Measurements from ENCODE around the gene ADAMTS17. TPM values are rescaled to one million over a fixed set of nuclear protein-coding genes. Genes with fewer than 3 reads are reported as not detected.

ADAMTS17 gene
- total RNA-seq, 8 experiments from 2014 or later, result 0.33 to 2.1 (median 1.1) TPM

- in situ Hi-C loops (cut with MboI; ENCODE audit: low pct_unique_long_range_greater_than_20kb in 2 of 9, low sequenced_read_pairs in 9 of 9, unreplicated experiment in 9 of 9), result loop anchor here in 1 of 9 experiments (25.0 kb wide), 1 partner anchor 380 kb away; the partner anchor contains the start of gene ADAMTS17
- no peak overlapping the region for H3K4me3 ChIP-seq
- no peak overlapping the region for H3K27ac ChIP-seq
- 6 to 100% (median 82%) methylated on average over 1 to 14 of the region's 19 CpGs; no CpG with 5 or more reads in 2 of the 10 experiments for WGBS, 10 experiments
- ATAC-seq (replicated peaks in 6 of 8), result no peak
- no peaks in the 10 kb centered on the region for H3K4me1 ChIP-seq (replicated peaks in 1 of 2)
These were observed 384.7 kb downstream of the ADAMTS17 start for GRCh38 chr15:99956820-99957641.

- in situ Hi-C loops (cut with MboI; ENCODE audit: low pct_unique_long_range_greater_than_20kb in 2 of 9, low sequenced_read_pairs in 9 of 9, unreplicated experiment in 9 of 9), result loop anchor here in 1 of 9 experiments (25.0 kb wide), 1 partner anchor 381 kb away; the partner anchor contains the start of gene ADAMTS17
- WGBS, 10 experiments, result 20 to 77% methylated on average over 2 to 4 of the region's 11 CpGs; no CpG with 5 or more reads in 8 of the 10 experiments
- Histone ChIP-seq H3K4me3 (no peak overlapping the region), H3K4me1 (replicated peaks in 1 of 2) (no peaks in the 10 kb centered on the region), H3K27ac (no peak overlapping the region)
- peak in 2 of 8 experiments; percentile 18 to 21 for ATAC-seq (replicated peaks in 6 of 8)
These were observed 385.6 kb downstream of the ADAMTS17 start for GRCh38 chr15:99956022-99956775.

DNA sequence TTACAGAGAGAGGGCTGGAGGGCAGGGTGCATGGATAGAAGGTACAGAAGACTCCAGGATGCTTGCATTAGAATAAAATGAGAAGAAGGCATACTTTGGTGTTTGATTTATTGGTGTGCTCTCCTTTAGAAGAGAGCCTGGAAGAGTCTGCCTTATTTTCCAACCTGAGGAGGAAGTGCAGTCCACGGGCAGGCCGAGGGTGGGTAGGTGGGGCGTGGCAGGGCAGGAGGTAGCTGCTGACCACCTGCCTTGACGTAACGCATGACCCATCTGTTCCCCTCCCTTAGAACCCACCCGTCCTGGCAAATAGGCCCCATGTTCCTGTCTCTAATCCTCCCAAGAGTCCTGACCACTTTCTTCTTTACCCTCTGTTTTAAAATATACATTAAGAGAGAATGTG is 386.2 kb downstream of the ADAMTS17 start:
- H3K4me3 ChIP-seq, result no peak overlapping the region
- WGBS, 10 experiments, result 60 to 90% (median 80%) methylated on average over 1 to 2 of the region's 6 CpGs; no CpG with 5 or more reads in 4 of the 10 experiments
- H3K27ac ChIP-seq, result no peak overlapping the region
- no peak for ATAC-seq (replicated peaks in 6 of 8)
- H3K4me1 ChIP-seq (replicated peaks in 1 of 2), result no peaks in the 10 kb centered on the region
- in situ Hi-C loops (cut with MboI; ENCODE audit: low pct_unique_long_range_greater_than_20kb in 2 of 9, low sequenced_read_pairs in 9 of 9, unreplicated experiment in 9 of 9), result loop anchor here in 1 of 9 experiments (25.0 kb wide), 1 partner anchor 382 kb away; the partner anchor contains the start of gene ADAMTS17

DNA sequence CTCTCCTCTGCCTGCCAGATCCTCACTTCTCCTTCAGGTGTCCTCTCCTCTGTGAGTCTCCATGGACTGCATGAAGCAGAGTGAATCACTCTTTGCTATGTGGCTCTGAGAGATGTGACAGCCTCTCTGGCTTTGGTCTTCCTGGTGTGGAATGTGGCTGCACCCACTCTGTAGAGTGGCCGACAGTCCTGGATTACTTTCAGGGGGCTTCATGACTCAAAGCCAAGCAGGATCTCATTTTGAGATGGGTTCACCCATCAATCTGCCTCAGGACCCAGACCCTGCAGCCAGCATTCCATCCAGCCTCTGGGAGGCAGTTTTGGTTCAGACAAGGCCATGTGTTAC is 386.6 kb downstream of the ADAMTS17 start:
- Histone ChIP-seq H3K27ac (no peak overlapping the region), H3K4me1 (replicated peaks in 1 of 2) (no peaks in the 10 kb centered on the region), H3K4me3 (no peak overlapping the region)
- in situ Hi-C loops (cut with MboI; ENCODE audit: low pct_unique_long_range_greater_than_20kb in 2 of 9, low sequenced_read_pairs in 9 of 9, unreplicated experiment in 9 of 9), result loop anchor here in 1 of 9 experiments (25.0 kb wide), 1 partner anchor 382 kb away; the partner anchor contains the start of gene ADAMTS17
- ATAC-seq (replicated peaks in 6 of 8), result no peak
- WGBS, 10 experiments, result 14 to 100% (median 100%) methylated on average over 1 of the region's 1 CpG; no CpG with 5 or more reads in 7 of the 10 experiments

DNA sequence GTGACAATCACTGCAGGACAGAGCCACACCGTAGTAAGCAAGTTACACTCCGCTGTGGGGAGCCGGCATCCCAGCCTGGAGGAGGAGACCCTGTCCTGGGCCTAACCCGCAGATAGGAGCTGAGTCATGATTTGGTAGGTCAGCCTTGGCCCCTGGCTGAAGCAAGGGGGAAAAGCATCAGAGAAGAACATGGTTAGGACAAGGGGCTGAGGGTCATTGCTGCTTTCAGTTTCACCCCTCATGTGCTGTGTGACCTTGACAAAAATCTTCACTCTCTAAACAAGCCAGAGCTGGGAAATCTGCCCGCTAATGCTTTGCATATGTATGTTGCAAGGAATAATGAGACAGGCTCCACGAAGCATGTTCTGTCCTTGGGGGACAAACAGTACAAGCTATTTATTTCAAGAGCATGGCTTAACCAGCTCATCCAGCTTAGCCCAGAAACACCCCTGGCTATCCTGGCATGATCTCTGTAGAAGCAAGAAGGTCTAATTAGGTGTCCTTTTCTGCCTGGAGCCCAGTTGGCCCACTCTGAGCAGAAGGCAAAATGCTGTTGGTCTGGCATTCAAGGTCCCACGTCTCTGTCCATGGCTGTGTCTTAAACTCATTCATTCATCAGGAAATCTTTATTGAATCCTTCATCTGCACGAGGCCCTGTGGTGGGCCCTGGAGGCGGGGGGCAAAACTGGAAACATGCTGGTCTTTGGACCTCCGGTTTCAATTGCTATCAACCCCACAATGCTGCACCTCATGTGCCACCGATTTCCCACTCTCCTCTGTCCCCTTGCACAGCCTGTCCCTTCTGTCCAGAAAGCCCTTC is 387.2 kb downstream of the ADAMTS17 start:
- Histone ChIP-seq H3K27ac (no peak overlapping the region), H3K4me3 (no peak overlapping the region), H3K4me1 (replicated peaks in 1 of 2) (no peaks in the 10 kb centered on the region)
- 8 to 83% (median 66%) methylated on average over 2 to 6 of the region's 11 CpGs; no CpG with 5 or more reads in 2 of the 10 experiments for WGBS, 10 experiments
- in situ Hi-C loops (cut with MboI; ENCODE audit: low pct_unique_long_range_greater_than_20kb in 2 of 9, low sequenced_read_pairs in 9 of 9, unreplicated experiment in 9 of 9), result loop anchor here in 1 of 9 experiments (25.0 kb wide), 1 partner anchor 383 kb away; the partner anchor contains the start of gene ADAMTS17
- ATAC-seq (replicated peaks in 6 of 8), result peak in 3 of 8 experiments; percentile 57 to 83 (median 74)

DNA sequence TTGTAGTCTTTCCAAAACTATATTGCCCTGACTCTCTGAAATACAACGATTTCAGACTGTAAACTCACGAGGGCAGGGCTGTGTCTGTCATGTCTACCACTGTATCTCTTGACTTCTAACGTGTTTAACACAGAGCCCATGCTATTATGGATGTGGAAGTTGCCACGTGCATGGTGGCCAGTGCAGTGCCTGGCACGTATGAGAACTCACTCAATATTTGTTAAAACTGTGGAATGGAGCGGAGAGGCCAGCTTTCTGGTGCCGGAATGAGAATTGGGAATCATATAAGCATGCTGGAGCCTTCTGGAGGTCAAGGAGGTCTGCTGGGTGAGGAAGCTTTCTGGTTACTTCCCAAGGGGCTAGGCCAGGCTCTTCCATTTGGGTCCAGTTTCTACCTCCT is 387.9 kb downstream of the ADAMTS17 start:
- no peak for ATAC-seq (replicated peaks in 6 of 8)
- 13 to 100% (median 67%) methylated on average over 1 to 7 of the region's 7 CpGs; no CpG with 5 or more reads in 2 of the 10 experiments for WGBS, 10 experiments
- in situ Hi-C loops (cut with MboI; ENCODE audit: low pct_unique_long_range_greater_than_20kb in 2 of 9, low sequenced_read_pairs in 9 of 9, unreplicated experiment in 9 of 9), result loop anchor here in 1 of 9 experiments (25.0 kb wide), 1 partner anchor 383 kb away; the partner anchor contains the start of gene ADAMTS17
- no peak overlapping the region for H3K4me3 ChIP-seq
- no peaks in the 10 kb centered on the region for H3K4me1 ChIP-seq (replicated peaks in 1 of 2)
- no peak overlapping the region for H3K27ac ChIP-seq

- H3K27ac ChIP-seq, result no peak overlapping the region
- H3K4me1 ChIP-seq (replicated peaks in 1 of 2), result no peaks in the 10 kb centered on the region
- H3K4me3 ChIP-seq, result no peak overlapping the region
- 40 to 100% (median 87%) methylated on average over 1 to 5 of the region's 5 CpGs; no CpG with 5 or more reads in 2 of the 10 experiments for WGBS, 10 experiments
- ATAC-seq (replicated peaks in 6 of 8), result no peak
- in situ Hi-C loops (cut with MboI; ENCODE audit: low pct_unique_long_range_greater_than_20kb in 2 of 9, low sequenced_read_pairs in 9 of 9, unreplicated experiment in 9 of 9), result loop anchor here in 1 of 9 experiments (25.0 kb wide), 1 partner anchor 386 kb away; the partner anchor contains the start of gene ADAMTS17
These were observed 390.3 kb downstream of the ADAMTS17 start for GRCh38 chr15:99951511-99951910.

- Histone ChIP-seq H3K4me3 (no peak overlapping the region), H3K27ac (no peak overlapping the region), H3K4me1 (replicated peaks in 1 of 2) (no peaks in the 10 kb centered on the region)
- no peak for ATAC-seq (replicated peaks in 6 of 8)
- in situ Hi-C loops (cut with MboI; ENCODE audit: low pct_unique_long_range_greater_than_20kb in 2 of 9, low sequenced_read_pairs in 9 of 9, unreplicated experiment in 9 of 9), result loop anchor here in 2 of 9 experiments (25.0 kb wide), 1 partner anchor 393 kb away; the partner anchor contains the start of gene ADAMTS17 (in 2 of the 2)
- WGBS, 10 experiments, result 0% methylated on average over 1 of the region's 1 CpG; no CpG with 5 or more reads in 9 of the 10 experiments
These were observed 397.6 kb downstream of the ADAMTS17 start for GRCh38 chr15:99944131-99944530.

DNA sequence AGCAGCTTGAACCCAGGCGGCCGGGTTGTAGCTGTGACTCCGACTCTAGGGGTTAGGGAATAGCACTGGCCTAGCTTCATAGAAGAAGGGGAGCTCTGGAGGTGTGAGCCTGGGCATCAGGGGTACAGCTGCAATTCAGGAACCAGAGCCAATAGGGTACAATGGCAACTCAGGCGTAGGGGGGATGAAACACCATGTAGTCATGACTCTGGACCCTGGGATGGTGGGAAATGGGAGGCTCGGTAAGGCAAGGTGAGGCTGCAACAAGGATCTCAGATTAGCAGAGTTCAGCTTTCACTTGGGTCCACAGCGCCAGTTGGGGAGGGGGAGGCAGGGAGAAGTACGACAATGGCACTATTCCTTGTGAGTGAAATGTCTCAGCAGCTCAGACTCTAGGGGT is 398.3 kb downstream of the ADAMTS17 start:
- no peak for ATAC-seq (replicated peaks in 6 of 8)
- H3K27ac ChIP-seq, result no peak overlapping the region
- WGBS, 10 experiments, result 60 to 82% (median 77%) methylated on average over 1 to 6 of the region's 7 CpGs; no CpG with 5 or more reads in 3 of the 10 experiments
- in situ Hi-C loops (cut with MboI; ENCODE audit: low pct_unique_long_range_greater_than_20kb in 2 of 9, low sequenced_read_pairs in 9 of 9, unreplicated experiment in 9 of 9), result loop anchor here in 2 of 9 experiments (25.0 kb wide), 1 partner anchor 394 kb away; the partner anchor contains the start of gene ADAMTS17 (in 2 of the 2)
- H3K4me3 ChIP-seq, result no peak overlapping the region
- no peaks in the 10 kb centered on the region for H3K4me1 ChIP-seq (replicated peaks in 1 of 2)

- no peak for ATAC-seq (replicated peaks in 6 of 8)
- no peak overlapping the region for H3K4me3 ChIP-seq
- peaks cover 0 to 5% of the 10 kb centered on the region in 2 donors for H3K4me1 ChIP-seq (replicated peaks in 1 of 2)
- in situ Hi-C loops (cut with MboI; ENCODE audit: low pct_unique_long_range_greater_than_20kb in 2 of 9, low sequenced_read_pairs in 9 of 9, unreplicated experiment in 9 of 9), result loop anchor here in 3 of 9 experiments (10.0 to 25.0 kb wide), 2 partner anchors 402 to 404 kb away; partner anchors contain the start of gene ADAMTS17 (in 2 of the 3)
- no peak overlapping the region for H3K27ac ChIP-seq
- WGBS, 10 experiments, result 53 to 92% (median 79%) methylated on average over 1 to 6 of the region's 13 CpGs; no CpG with 5 or more reads in 4 of the 10 experiments
These were observed 408.9 kb downstream of the ADAMTS17 start for GRCh38 chr15:99932676-99933402.
